Thyroid gland (tissue), 4 donors: ENCODE results near the gene APOL6.

ENCODE experiments used
- POLR2A ChIP-seq, 2 donors: fragments of 450-650 bp; IDR thresholded peaks; one replicate each; pipeline ENCODE4 v1.6.1; 2017; ENCODE audit warnings: antibody characterized with exemption in 2 of 2, mild to moderate bottlenecking in 2 of 2, moderate library complexity in 1 of 2
- TF ChIP-seq, protein P1 (sequence below), 6 experiments: fragments of 200-600 bp in 3 of 6; fragments of 450-650 bp in 3 of 6; sonication (generic) in 3 of 6; IDR thresholded peaks; one replicate each; pipeline ENCODE4 v1.5.1; 2016 to 2019; ENCODE audit warnings: antibody characterized with exemption in 6 of 6, mild to moderate bottlenecking in 2 of 6, inconsistent platforms in 1 of 6, moderate library complexity in 1 of 6

GRCh38 chr22:35717572-35717971 lies 69.3 kb downstream of the APOL6 start, which contains the start of gene APOL5:
- no peak for TF ChIP-seq POLR2A (IDR thresholded peaks at IDR 0.05)
- TF ChIP-seq, protein P1, sequence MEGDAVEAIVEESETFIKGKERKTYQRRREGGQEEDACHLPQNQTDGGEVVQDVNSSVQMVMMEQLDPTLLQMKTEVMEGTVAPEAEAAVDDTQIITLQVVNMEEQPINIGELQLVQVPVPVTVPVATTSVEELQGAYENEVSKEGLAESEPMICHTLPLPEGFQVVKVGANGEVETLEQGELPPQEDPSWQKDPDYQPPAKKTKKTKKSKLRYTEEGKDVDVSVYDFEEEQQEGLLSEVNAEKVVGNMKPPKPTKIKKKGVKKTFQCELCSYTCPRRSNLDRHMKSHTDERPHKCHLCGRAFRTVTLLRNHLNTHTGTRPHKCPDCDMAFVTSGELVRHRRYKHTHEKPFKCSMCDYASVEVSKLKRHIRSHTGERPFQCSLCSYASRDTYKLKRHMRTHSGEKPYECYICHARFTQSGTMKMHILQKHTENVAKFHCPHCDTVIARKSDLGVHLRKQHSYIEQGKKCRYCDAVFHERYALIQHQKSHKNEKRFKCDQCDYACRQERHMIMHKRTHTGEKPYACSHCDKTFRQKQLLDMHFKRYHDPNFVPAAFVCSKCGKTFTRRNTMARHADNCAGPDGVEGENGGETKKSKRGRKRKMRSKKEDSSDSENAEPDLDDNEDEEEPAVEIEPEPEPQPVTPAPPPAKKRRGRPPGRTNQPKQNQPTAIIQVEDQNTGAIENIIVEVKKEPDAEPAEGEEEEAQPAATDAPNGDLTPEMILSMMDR (IDR thresholded peaks at IDR 0.05) = no peak
